NCI-H187 treated with DMSO at 0.1 percent for 48 hours (cell line): Measurements from ENCODE around the gene GPR160.
"Not testable (repeated sequence)": the region's sequence is repeated elsewhere in the genome, so short reads cannot be mapped to it uniquely, and the experiment has no call there.

Experiments
- DNase-seq: peaks from one replicate; lab custom pipeline; 2025; lab: John Stamatoyannopoulos, UW

Gene GPR160, protein sequence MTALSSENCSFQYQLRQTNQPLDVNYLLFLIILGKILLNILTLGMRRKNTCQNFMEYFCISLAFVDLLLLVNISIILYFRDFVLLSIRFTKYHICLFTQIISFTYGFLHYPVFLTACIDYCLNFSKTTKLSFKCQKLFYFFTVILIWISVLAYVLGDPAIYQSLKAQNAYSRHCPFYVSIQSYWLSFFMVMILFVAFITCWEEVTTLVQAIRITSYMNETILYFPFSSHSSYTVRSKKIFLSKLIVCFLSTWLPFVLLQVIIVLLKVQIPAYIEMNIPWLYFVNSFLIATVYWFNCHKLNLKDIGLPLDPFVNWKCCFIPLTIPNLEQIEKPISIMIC

DNA sequence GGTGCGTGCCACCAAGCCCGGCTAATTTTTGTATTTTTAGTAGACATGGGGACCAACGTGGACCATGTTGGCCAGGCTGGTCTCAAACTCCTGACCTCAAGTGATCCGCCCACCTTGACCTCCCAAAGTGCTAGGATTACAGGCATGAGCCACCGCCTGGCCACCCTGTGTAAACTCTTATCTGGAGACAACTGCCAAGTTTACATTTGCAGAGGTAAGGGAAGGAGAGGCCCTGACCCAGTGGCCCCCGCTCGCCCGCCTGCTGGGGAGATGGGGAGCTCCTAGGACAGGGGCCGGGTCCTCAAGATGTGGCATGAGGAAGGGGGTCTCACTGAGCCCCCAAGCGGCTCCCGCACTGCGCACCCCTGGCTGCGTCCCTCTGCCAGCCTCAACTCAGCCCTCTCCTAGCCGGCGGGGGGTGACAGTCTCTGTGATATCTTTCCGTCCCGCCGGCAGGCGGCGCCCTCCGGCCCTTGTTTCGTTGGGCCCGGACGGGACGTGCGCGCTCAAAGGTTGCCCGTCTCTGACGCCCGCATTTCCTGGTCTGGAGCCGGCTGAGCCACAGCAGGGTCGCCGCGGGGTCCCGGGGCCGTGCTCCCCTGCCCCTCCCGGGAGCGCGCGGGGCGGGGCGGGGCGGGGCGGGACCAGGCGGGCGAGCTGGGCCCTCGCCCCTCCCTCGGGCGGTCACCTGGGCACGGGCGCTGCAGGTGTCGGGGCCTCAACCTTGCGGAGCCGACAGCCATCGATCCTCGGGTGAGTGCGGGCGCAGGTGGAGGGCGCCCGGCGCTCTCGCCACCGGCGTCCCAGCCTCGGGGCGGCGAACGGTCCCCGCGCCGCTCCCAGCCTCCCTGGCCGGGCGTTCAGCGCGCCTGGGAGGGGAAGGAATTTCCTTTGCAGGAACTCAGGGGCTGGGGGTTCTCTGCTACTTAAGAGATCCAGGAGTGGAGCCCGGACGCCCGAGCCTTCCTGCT lies at the start of gene GPR160:
TSS of gene GPR160 (plus strand) at position 533 of the 971 bp plus-strand sequence. CDS start 45,978 bp downstream, outside the sequence.
- no peak for DNase-seq

DNA sequence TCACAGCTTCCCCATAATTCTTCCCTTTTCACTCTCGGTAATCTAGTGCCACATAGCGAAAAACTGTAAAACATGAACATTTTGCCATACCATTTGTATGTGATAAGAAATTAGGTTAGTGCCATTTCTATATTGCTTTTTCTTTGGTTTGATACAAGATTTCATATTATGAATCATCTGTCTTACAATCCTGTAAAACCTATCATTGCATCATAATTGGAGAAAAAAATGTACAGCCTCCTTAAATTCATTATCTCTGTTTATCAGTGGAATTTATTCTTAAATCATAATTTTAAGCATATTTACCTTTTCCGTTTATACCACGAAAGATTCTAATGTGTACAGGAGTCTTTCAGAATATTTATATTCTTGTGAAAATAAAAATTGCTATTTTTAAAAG lies 47.4 kb upstream of the GPR160 start:
- DNase-seq = no peak

DNA sequence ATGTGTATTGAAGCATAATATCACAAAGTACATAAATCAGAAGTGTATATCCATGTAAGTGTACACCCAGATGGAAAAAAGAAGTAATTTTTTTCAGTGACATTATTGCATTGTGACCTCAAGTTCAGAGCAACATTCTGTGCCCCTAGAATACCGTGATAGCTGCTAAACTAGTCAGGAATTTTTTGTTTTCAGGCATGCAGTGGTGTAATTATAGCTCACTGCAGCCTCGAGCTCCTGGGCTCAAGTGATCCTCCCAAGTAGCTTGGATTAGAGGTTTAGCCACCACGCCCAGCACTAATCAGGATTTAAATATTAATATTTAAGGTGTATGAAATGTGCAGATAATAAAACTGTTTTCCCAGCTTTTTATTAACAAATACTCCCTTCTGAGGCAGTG lies 45.6 kb upstream of the GPR160 start:
- no peak for DNase-seq

GRCh38 chr3:169992781-169993180 lies 45.0 kb upstream of the GPR160 start:
- no peak for DNase-seq

GRCh38 chr3:169993761-169994160 lies 44.0 kb upstream of the GPR160 start:
- no peak for DNase-seq

- no peak for DNase-seq
These were observed 41.7 kb upstream of the GPR160 start for GRCh38 chr3:169996063-169996462.

DNA sequence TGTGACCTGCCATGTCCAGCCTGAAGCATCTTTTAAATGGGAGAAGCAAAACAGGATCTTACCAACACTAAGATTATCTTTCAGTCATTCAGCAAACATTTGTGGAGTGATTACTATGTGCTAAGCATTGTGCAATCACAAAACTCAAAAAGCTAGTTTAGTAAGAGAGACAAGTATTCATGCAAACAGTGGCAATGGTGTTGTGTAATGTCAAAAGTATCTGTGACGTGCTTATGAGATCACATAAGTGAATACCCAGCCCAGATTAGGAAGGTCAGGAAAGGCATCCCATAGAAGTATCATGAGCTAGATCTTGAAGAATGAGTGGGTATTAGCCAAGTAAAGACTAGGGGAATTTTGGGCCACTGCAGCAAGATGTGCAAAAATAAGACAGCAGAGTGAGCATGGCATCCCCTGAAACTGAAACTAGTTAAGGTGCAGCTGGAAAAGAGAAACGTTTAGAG lies 39.1 kb upstream of the GPR160 start:
- DNase-seq = no peak

DNA sequence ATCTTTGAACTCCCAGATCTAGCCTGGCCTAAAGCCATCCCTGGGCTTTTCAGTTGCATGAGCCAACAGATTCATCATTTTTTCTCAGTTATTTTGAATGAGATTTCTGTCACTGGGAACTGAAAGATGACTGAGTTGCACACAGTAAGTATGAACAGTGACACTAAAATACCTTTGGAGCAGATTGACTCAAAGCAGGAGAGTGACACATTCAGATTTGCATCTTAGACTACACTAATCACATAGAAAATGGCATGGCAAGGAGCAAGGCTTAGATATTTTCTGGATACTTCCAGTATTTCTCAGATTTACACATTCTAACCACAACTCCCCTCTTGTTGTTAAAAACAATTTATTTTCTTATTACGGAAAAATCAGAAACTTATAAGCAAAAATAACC lies 38.4 kb upstream of the GPR160 start:
- DNase-seq = no peak

DNA sequence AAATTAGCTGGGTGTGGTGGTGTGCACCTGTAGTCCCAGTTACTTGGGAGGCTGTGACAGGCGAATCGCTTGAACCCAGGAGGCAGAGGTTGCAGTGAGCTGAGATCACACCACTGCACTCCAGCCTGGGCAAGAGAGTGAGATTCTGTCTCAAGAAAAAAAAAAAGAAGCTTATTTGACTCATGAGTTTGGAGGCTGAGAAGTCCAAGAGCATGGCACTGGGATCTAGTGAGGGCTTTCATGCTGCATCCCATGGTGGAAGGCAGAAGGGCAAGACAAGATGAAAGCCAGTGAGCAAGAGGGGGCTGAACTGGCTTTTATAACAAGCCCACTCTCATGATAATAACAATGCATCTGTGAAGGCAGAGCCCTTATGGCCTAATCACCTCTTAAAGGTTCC lies 37.7 kb upstream of the GPR160 start:
- DNase-seq = no peak

DNA sequence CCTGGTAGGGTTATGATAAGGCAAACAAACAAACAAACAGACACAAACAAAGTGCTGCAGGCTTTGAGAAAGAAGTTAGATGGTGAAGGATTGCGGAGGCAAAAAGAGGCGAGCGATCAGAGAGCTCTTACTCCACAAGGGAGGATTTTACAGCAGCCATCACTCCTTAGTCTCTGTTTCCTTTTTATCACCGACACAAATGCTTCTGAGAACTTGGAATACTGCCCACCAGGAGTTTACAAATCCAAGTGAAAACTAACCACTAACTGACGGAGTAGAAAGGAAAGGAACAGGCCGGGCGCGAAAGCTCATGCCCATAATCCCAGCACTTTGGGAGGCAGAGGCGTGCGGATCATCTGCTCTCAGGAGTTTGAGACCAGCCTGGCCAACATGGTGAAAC lies 35.6 kb upstream of the GPR160 start:
- no peak for DNase-seq

- DNase-seq = no peak
These were observed 34.9 kb upstream of the GPR160 start for GRCh38 chr3:170002879-170003278.

GRCh38 chr3:170003881-170004356 lies 33.9 kb upstream of the GPR160 start:
- no peak for DNase-seq

DNA sequence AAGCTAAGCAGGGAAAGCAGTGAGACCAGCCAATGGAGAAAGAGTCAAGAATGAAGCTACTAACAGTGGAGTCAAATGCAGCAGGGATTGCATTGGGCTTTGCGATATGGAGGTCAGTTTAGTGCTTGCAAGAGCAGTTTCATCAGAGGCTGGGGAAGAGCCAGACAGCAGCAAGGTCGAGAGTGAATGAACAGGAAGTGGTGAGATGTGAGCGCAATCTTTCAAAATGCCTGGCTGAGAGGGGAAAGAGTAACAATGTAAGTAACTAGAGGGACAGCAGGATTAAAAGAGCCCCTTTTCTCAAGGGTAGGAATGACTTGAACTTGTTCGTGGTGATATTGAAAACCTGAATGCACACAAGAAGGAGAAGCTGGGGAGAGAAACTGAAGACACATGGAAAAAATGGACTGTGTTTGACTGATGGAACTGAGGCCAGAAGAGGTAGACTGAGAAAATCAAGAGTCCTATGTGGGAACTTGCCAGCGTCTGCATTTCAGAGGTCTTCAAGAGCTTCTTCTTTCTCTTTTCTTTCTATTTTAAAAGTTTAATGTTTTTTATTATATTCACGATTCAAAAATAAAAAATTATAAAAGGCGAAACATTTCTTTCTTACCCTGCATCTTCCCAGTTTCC lies 30.6 kb upstream of the GPR160 start:
- DNase-seq = no peak

DNA sequence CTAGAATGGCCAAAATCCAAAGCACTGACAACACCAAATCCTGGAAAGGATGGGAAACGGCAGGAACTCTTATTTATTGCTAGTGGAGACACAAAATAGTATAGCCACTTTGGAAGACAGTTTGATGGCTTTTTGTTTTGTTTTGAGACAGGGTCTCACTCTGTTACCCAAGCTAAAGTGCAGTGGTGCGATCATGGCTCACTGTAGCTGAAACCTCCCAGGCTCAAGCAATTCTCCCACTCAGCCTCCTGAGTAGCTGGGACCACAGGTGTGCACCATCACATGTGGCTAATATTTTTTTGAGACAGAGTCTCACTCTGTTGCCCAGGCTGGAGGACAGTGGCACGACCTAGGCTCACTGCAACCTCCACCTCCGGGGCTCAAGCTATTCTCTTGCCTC lies 27.3 kb upstream of the GPR160 start:
- no peak for DNase-seq

GRCh38 chr3:170012683-170013400 lies 25.0 kb upstream of the GPR160 start:
- no peak for DNase-seq

DNA sequence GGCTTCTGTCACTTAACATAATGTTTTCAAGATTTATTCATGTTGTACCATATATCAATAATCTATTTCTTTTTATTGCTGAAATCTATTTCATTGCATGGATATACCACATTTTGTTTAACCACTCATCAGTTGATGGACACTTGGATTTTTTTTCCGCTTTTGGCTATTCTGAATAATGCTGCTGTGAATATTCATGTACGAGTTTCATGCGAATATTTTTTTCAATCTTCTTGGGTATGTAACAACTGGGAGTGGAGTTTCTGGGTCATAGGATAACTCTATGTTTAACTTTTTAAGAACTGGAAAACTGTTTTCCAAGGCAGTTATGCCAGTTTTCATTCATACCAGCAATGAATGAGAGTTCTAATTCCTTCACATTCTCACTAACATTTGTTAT lies 21.7 kb upstream of the GPR160 start:
- no peak for DNase-seq

- DNase-seq = not testable (repeated sequence)
These were observed 18.5 kb upstream of the GPR160 start for GRCh38 chr3:170019306-170019705.

DNA sequence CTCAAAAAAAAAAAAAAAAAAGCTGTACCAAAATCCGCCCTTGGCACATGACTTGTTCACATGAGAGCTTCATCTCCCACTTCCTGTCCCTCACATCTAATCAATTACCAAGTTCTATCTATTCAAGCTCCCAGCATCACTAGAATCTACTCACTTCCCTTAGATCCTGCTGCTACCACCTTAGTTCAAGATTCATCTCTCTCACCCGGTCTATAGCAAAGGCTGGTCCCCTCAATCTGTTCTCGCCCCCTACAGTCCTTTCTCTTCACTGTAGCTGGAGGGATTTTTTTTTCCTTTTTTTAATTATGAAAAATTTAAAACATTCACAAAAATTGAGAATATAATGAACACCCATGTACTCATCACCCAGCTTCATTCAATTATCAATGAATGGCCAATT lies 16.7 kb upstream of the GPR160 start:
- DNase-seq = no peak

GRCh38 chr3:170022336-170022735 lies 15.5 kb upstream of the GPR160 start:
- no peak for DNase-seq

DNA sequence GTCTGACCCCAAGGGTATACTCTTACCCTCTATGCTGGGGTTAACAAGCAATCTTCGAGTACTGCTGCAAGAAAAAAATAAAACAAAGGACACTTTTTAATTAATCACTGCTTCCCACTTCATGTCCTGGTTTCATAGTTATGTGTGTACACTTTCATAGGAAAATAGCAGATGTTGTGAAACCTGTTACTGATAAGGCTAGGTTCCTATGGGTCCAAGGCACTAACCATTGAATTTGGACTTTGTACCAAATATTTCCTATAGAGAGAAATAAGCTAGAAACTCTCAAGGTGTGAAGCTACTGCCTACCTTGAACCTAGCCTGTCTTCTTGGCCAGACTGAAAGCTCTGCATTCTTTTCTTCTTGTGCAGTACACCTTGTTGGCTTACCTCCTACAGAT lies 14.6 kb upstream of the GPR160 start:
- no peak for DNase-seq

- DNase-seq = no peak
These were observed 13.2 kb upstream of the GPR160 start for GRCh38 chr3:170024581-170024980.
